ENCODE data around the gene TAGAP. TPM values are rescaled to one million over a fixed set of nuclear protein-coding genes. Genes with fewer than 3 reads are reported as not detected.
"Not testable (repeated sequence)": the region's sequence is repeated elsewhere in the genome, so short reads cannot be mapped to it uniquely, and the experiment has no call there.

The TAGAP gene
- total RNA-seq, 1 donor from 2014 or later: 12.9 TPM

- peaks cover 29% of the 10 kb centered on the region for H3K4me1 ChIP-seq
- peaks cover 23% of the 10 kb centered on the region for H3K36me3 ChIP-seq
- H3K27me3 ChIP-seq: no peaks in the 10 kb centered on the region
- no peaks in the 10 kb centered on the region for H3K9me3 ChIP-seq
- peak overlapping the region; percentile 49 for H3K4me3 ChIP-seq
- TF ChIP-seq CTCF (IDR thresholded peaks at IDR 0.05): peak; percentile 96
- intact Hi-C loops (cut with DNase I): loop anchor here (10.0 kb wide), 1 partner anchor 63 kb away; no protein-coding TSS in a partner anchor
- peak overlapping the region; percentile 77 for H3K27ac ChIP-seq
- ATAC-seq: peak; percentile 89
- peak; percentile 71 for DNase-seq
These were observed 2.6 kb downstream of the TAGAP start for GRCh38 chr6:159042003-159042825.

- ATAC-seq: no peak
- Histone ChIP-seq H3K36me3 (peaks cover 33% of the 10 kb centered on the region), H3K9me3 (no peaks in the 10 kb centered on the region), H3K27ac (peak overlapping the region; percentile 77), H3K4me3 (no peak overlapping the region), H3K27me3 (no peaks in the 10 kb centered on the region), H3K4me1 (peaks cover 29% of the 10 kb centered on the region)
- intact Hi-C loops (cut with DNase I): loop anchor here (10.0 kb wide), 1 partner anchor 64 kb away; no protein-coding TSS in a partner anchor
- DNase-seq: no peak
- TF ChIP-seq CTCF (IDR thresholded peaks at IDR 0.05): no peak
These were observed 3.6 kb downstream of the TAGAP start for GRCh38 chr6:159041181-159041580.

GRCh38 chr6:159039885-159040258, 4.9 kb downstream of the TAGAP start:
- ATAC-seq: no peak
- intact Hi-C loops (cut with DNase I): loop anchor here (10.0 kb wide), 1 partner anchor 65 kb away; no protein-coding TSS in a partner anchor
- Histone ChIP-seq H3K36me3 (peaks cover 45% of the 10 kb centered on the region), H3K27ac (peak overlapping the region; percentile 63), H3K4me1 (peaks cover 29% of the 10 kb centered on the region), H3K4me3 (no peak overlapping the region), H3K9me3 (no peaks in the 10 kb centered on the region), H3K27me3 (no peaks in the 10 kb centered on the region)
- DNase-seq: no peak
- no peak for TF ChIP-seq CTCF (IDR thresholded peaks at IDR 0.05)

GRCh38 chr6:159038914-159039884, 5.6 kb downstream of the TAGAP start:
- Histone ChIP-seq H3K36me3 (peaks cover 45% of the 10 kb centered on the region), H3K27ac (peak overlapping the region; percentile 63), H3K4me1 (peaks cover 29% of the 10 kb centered on the region), H3K9me3 (no peaks in the 10 kb centered on the region), H3K4me3 (no peak overlapping the region), H3K27me3 (no peaks in the 10 kb centered on the region)
- peak; percentile 69 for ATAC-seq
- DNase-seq: no peak
- intact Hi-C loops (cut with DNase I): no loop called here
- TF ChIP-seq CTCF (IDR thresholded peaks at IDR 0.05): no peak

- peaks cover 29% of the 10 kb centered on the region for H3K4me1 ChIP-seq
- H3K27me3 ChIP-seq; DNase-seq; H3K9me3 ChIP-seq; H3K4me3 ChIP-seq; ATAC-seq; intact Hi-C loops (cut with DNase I): not testable (repeated sequence)
- H3K27ac ChIP-seq: peak overlapping the region; percentile 63
- H3K36me3 ChIP-seq: peaks cover 45% of the 10 kb centered on the region
These were observed 6.5 kb downstream of the TAGAP start for GRCh38 chr6:159038318-159038717.

Measured in upper lobe of right lung (tissue), 1 donor.